Lower leg skin (tissue), 3 donors: Measurements from ENCODE around the gene TMEM121B.

Experiments
- CTCF ChIP-seq, 3 donors: fragments of 450-650 bp; IDR thresholded peaks; one replicate each; pipeline ENCODE4 v1.5.1; 2016; ENCODE audit warnings: antibody characterized with exemption in 3 of 3, mild to moderate bottlenecking in 3 of 3, moderate library complexity in 2 of 3
- POLR2A ChIP-seq, 2 donors: fragments of 450-650 bp; IDR thresholded peaks; one replicate each; pipeline ENCODE4 v1.6.1; 2016 to 2017; ENCODE audit warnings: antibody characterized with exemption in 2 of 2, mild to moderate bottlenecking in 1 of 2, moderate library complexity in 1 of 2

GRCh38 chr22:17096071-17096470 is 25.1 kb downstream of the TMEM121B start:
- no peak for TF ChIP-seq CTCF (IDR thresholded peaks at IDR 0.05)
- no peak for TF ChIP-seq POLR2A (IDR thresholded peaks at IDR 0.05)
